ENCODE data around the gene MYH9. TPM values are rescaled to one million over a fixed set of nuclear protein-coding genes. Genes with fewer than 3 reads are reported as not detected.

The MYH9 gene
- total and polyA plus RNA-seq, 2 donors (not counting 1 experiment from before 2014, with no cell fraction given), result 108 to 554 TPM

GRCh38 chr22:36348760-36349159 lies 39.0 kb downstream of the MYH9 start:
- Histone ChIP-seq H4K20me1 (ENCODE audit: control insufficient read depth, insufficient read depth, low read length, poor library complexity, severe bottlenecking) (peaks cover 90% of the 10 kb centered on the region), H3K4me1 (ENCODE audit: control insufficient read depth in 2 of 2, insufficient read depth in 2 of 2, low read length in 2 of 2) (peaks cover 24 to 44% of the 10 kb centered on the region in 2 donors), H3K79me2 (ENCODE audit: control insufficient read depth, insufficient read depth, low read length) (peaks cover 97% of the 10 kb centered on the region), H3K27me3 (replicated peaks in 1 of 4; ENCODE audit: control extremely low read depth in 1 of 4, control insufficient read depth in 3 of 4, insufficient read depth in 4 of 4, low read length in 3 of 4) (no peaks in the 10 kb centered on the region), H3K9me3 (ENCODE audit: control extremely low read depth in 1 of 3, control insufficient read depth in 2 of 3, insufficient read depth in 1 of 3, low read length in 2 of 3) (no peaks in the 10 kb centered on the region), H2AFZ (ENCODE audit: insufficient read depth, low read depth, low read length, poor library complexity, severe bottlenecking) (no peak overlapping the region), H3K9ac (ENCODE audit: low read length) (no peak overlapping the region), H3K4me2 (replicated peaks; ENCODE audit: low read depth, low read length, poor library complexity, severe bottlenecking) (no peak overlapping the region), H3K36me3 (replicated peaks in 1 of 2; ENCODE audit: control extremely low read depth in 1 of 2, control insufficient read depth in 1 of 2, extremely low read depth in 1 of 2, insufficient read depth in 2 of 2, low read length in 1 of 2) (peaks cover 4 to 68% of the 10 kb centered on the region in 2 experiments), H3K4me3 (ENCODE audit: control extremely low read depth in 1 of 5, extremely low read depth in 1 of 5, insufficient read depth in 1 of 5, low read depth in 2 of 5, low read length in 4 of 5) (no peak overlapping the region), H3K27ac (ENCODE audit: low read length in 2 of 2) (peak overlapping the region in 1 of 2 donors; percentile 92)
- Mint-ChIP-seq H3K4me3 (no peak overlapping the region), H3K9me3 (ENCODE audit: insufficient read depth) (no peaks in the 10 kb centered on the region), H3K4me1 (peaks cover 61% of the 10 kb centered on the region), H3K27me3 (no peaks in the 10 kb centered on the region), H3K27ac (peak overlapping the region; percentile 29)
- CTCF ChIA-PET, result interaction anchor here (1.0 to 1.4 kb wide), 2 partner anchors 9 to 38 kb away, joined by 3 to 5 read pairs; no protein-coding TSS in a partner anchor
- intact Hi-C loops (cut with micrococcal nuclease), result no loop called here
- POLR2A ChIA-PET, result interaction anchor here (0.5 kb wide), 1 partner anchor 77 kb away, joined by 5 read pairs; no protein-coding TSS in a partner anchor
- no peak for DNase-seq
- 96% methylated on average over 11 of the region's 14 CpGs for WGBS (ENCODE audit: insufficient coverage)
- no peak for TF ChIP-seq EZH2 (IDR thresholded peaks at IDR 0.05; ENCODE audit: borderline replicate concordance, insufficient read depth, low read depth, low read length, poor library complexity, severe bottlenecking)
- ATAC-seq (ENCODE audit: low read depth), result no peak

- no peaks in the 10 kb centered on the region for H3K9me3 ChIP-seq (ENCODE audit: control extremely low read depth in 1 of 3, control insufficient read depth in 2 of 3, insufficient read depth in 1 of 3, low read length in 2 of 3)
- ATAC-seq (ENCODE audit: low read depth) (no peak), DNase-seq (no peak)
- peaks cover 7 to 74% of the 10 kb centered on the region in 2 experiments for H3K36me3 ChIP-seq (replicated peaks in 1 of 2; ENCODE audit: control extremely low read depth in 1 of 2, control insufficient read depth in 1 of 2, extremely low read depth in 1 of 2, insufficient read depth in 2 of 2, low read length in 1 of 2)
- peaks cover 14 to 28% of the 10 kb centered on the region in 2 donors for H3K4me1 ChIP-seq (ENCODE audit: control insufficient read depth in 2 of 2, insufficient read depth in 2 of 2, low read length in 2 of 2)
- peaks cover 93% of the 10 kb centered on the region for H4K20me1 ChIP-seq (ENCODE audit: control insufficient read depth, insufficient read depth, low read length, poor library complexity, severe bottlenecking)
- H3K27ac ChIP-seq (ENCODE audit: low read length in 2 of 2), result peak overlapping the region in 1 of 2 donors; percentile 62
- Mint-ChIP-seq H3K27ac (peak overlapping the region; percentile 32), H3K27me3 (no peaks in the 10 kb centered on the region), H3K9me3 (ENCODE audit: insufficient read depth) (no peaks in the 10 kb centered on the region), H3K4me3 (no peak overlapping the region), H3K4me1 (peaks cover 54% of the 10 kb centered on the region)
- CTCF ChIA-PET, result interaction anchor here (1.4 to 2.3 kb wide), 2 partner anchors 69 to 123 kb away, joined by 3 to 4 read pairs; no protein-coding TSS in a partner anchor
- H3K9ac ChIP-seq (ENCODE audit: low read length), result no peak overlapping the region
- no peak for TF ChIP-seq CTCF (IDR thresholded peaks at IDR 0.05)
- TF ChIP-seq EZH2 (IDR thresholded peaks at IDR 0.05; ENCODE audit: borderline replicate concordance, insufficient read depth, low read depth, low read length, poor library complexity, severe bottlenecking), result no peak
- H3K79me2 ChIP-seq (ENCODE audit: control insufficient read depth, insufficient read depth, low read length), result peaks cover 97% of the 10 kb centered on the region
- intact Hi-C loops (cut with micrococcal nuclease), result no loop called here
- POLR2A ChIA-PET, result interaction anchor here (1.0 kb wide), 1 partner anchor 14 kb away, joined by 3 read pairs; no protein-coding TSS in a partner anchor
- no peak overlapping the region for H3K4me3 ChIP-seq (ENCODE audit: control extremely low read depth in 1 of 5, extremely low read depth in 1 of 5, insufficient read depth in 1 of 5, low read depth in 2 of 5, low read length in 4 of 5)
- no peaks in the 10 kb centered on the region for H3K27me3 ChIP-seq (replicated peaks in 1 of 4; ENCODE audit: control extremely low read depth in 1 of 4, control insufficient read depth in 3 of 4, insufficient read depth in 4 of 4, low read length in 3 of 4)
- no peak overlapping the region for H2AFZ ChIP-seq (ENCODE audit: insufficient read depth, low read depth, low read length, poor library complexity, severe bottlenecking)
- no peak overlapping the region for H3K4me2 ChIP-seq (replicated peaks; ENCODE audit: low read depth, low read length, poor library complexity, severe bottlenecking)
- WGBS (ENCODE audit: insufficient coverage), result 75% methylated on average over 4 of the region's 5 CpGs
Measured at GRCh38 chr22:36347094-36347493, 40.7 kb downstream of the MYH9 start.
